K562 (cell line): ENCODE measurements around the gene ARHGAP23. TPM values are rescaled to one million over a fixed set of nuclear protein-coding genes. Genes with fewer than 3 reads are reported as not detected.

Source experiments
- CCNT2 ChIP-seq: IDR thresholded peaks from 2 replicates; pipeline ENCODE4 v1.6.1; 2011; ENCODE audit warnings: borderline replicate concordance, low read depth, mild to moderate bottlenecking, moderate library complexity, mixed read lengths, low read length; ENCODE audit not compliant: insufficient read length; ENCODE audit errors: extremely low read depth
- CREB1 ChIP-seq, 2 experiments: sonication (generic) in 1 of 2; formaldehyde crosslinking in 1 of 2; IDR thresholded peaks; 2 replicates each; pipeline versions ENCODE4 v1.6.1 to v1.8.0; 2012 to 2022; ENCODE audit warnings: inconsistent platforms in 1 of 2, mild to moderate bottlenecking in 1 of 2, missing genetic modification reagents in 1 of 2, moderate library complexity in 1 of 2
- CREM ChIP-seq: IDR thresholded peaks from 2 replicates; pipeline ENCODE4 v1.6.1; 2014; ENCODE audit warnings: antibody characterized with exemption, low read depth
- ELF2 ChIP-seq: fragments of 250-450 bp; sonication (Bioruptor Pico); IDR thresholded peaks from 2 replicates; pipeline ENCODE4 v1.5.0; 2021; ENCODE audit warnings: mild to moderate bottlenecking
- ETV5 ChIP-seq: sonication (generic); formaldehyde crosslinking; IDR thresholded peaks from 2 replicates; pipeline ENCODE4 v1.4.0; 2020; ENCODE audit warnings: low read depth, mild to moderate bottlenecking, missing genetic modification reagents
- FOXK1 ChIP-seq: sonication (generic); formaldehyde crosslinking; IDR thresholded peaks from 2 replicates; pipeline ENCODE4 v1.8.0; 2022; ENCODE audit warnings: missing genetic modification reagents, mild to moderate bottlenecking, borderline replicate concordance
- HDGF ChIP-seq: fragments of 450-650 bp; IDR thresholded peaks from 2 replicates; pipeline ENCODE4 v1.6.1; 2016
- ILK ChIP-seq: fragments of 450-650 bp; IDR thresholded peaks from 2 replicates; pipeline ENCODE4 v1.6.1; 2016; ENCODE audit warnings: missing genetic modification characterization, low read depth, mild to moderate bottlenecking, missing compliant biosample characterization, moderate library complexity, borderline replicate concordance
- JUND ChIP-seq, 2 experiments: IDR thresholded peaks; 2 replicates in 1 of 2; 3 replicates in 1 of 2; pipeline ENCODE4 v1.6.1; 2011; ENCODE audit warnings: borderline replicate concordance in 2 of 2, low read depth in 2 of 2, low read length in 2 of 2, improper control_type of control experiment in 1 of 2, missing biosample characterization in 1 of 2, missing genetic modification characterization in 1 of 2, missing genetic modification reagents in 1 of 2
- NR1H2 ChIP-seq: sonication (generic); formaldehyde crosslinking; IDR thresholded peaks from 2 replicates; pipeline ENCODE4 v1.4.0; 2020; ENCODE audit warnings: mild to moderate bottlenecking, missing genetic modification reagents
- PRPF4 ChIP-seq: fragments of 200-400 bp; formaldehyde crosslinking; IDR thresholded peaks from one replicate; pipeline ENCODE4 v1.6.1; 2017; ENCODE audit warnings: low read length, low read depth, mild to moderate bottlenecking; ENCODE audit not compliant: insufficient read depth, poor library complexity, severe bottlenecking
- RREB1 ChIP-seq: fragments of 250-450 bp; sonication (Bioruptor Pico); IDR thresholded peaks from 2 replicates; pipeline ENCODE4 v1.4.0; 2020
- SREBF1 ChIP-seq: fragments of 150-350 bp; IDR thresholded peaks from 2 replicates; pipeline ENCODE4 v1.6.1; 2014; ENCODE audit warnings: antibody characterized with exemption, low read depth, low read length, borderline replicate concordance
- ZNF124 ChIP-seq: sonication (generic); formaldehyde crosslinking; IDR thresholded peaks from 2 replicates; pipeline ENCODE4 v1.8.1; 2022; ENCODE audit warnings: missing genetic modification reagents
- ZNF212 ChIP-seq: fragments of 450-650 bp; formaldehyde crosslinking; IDR thresholded peaks from 2 replicates; pipeline ENCODE4 v1.4.0; 2020; ENCODE audit warnings: mild to moderate bottlenecking
- ZNF224 ChIP-seq: sonication (generic); formaldehyde crosslinking; IDR thresholded peaks from 2 replicates; pipeline ENCODE4 v1.8.0; 2022; ENCODE audit warnings: mild to moderate bottlenecking, missing genetic modification reagents
- ZNF764 ChIP-seq: fragments of 250-450 bp; sonication (Bioruptor Pico); IDR thresholded peaks from 2 replicates; pipeline ENCODE4 v1.4.0; 2020; ENCODE audit warnings: low read depth, mild to moderate bottlenecking, moderate library complexity
- polyA plus RNA-seq, 8 experiments: library from polyadenylated mRNA; depleted of rRNA in 4 of 8; stranded (reverse) in 5 of 8; unstranded in 3 of 8; fragments of >200 nt; fragmentation: Nextera tagmentation in 2 of 8; fragmentation: Illumina TruSeq in 1 of 8; extraction: Ambion mirVana in 2 of 8; extraction: Trizol in 1 of 8; gene quantifications; 2 replicates each; pipeline versions ENCODE4 v1.2.1 to v1.2.3, GENCODE V29; 2011 to 2014; ENCODE audit warnings: inconsistent platforms in 1 of 8, missing spikeins in 1 of 8
- total RNA-seq, 7 experiments: library from RNA; depleted of rRNA in 6 of 7; stranded (reverse); fragments of >200 nt in 6 of 7; fragmentation: Illumina TruSeq in 2 of 7; extraction: Trizol in 2 of 7; gene quantifications; 2 replicates each; pipeline versions ENCODE4 v1.2.1 to v1.2.3, GENCODE V29; 2011 to 2021; ENCODE audit warnings: low replicate concordance in 1 of 7
- TF ChIP-seq, protein P1 (sequence below): fragments of 450-650 bp; IDR thresholded peaks from 2 replicates; pipeline ENCODE4 v1.6.1; 2016; ENCODE audit warnings: mild to moderate bottlenecking
- TF ChIP-seq, protein P2 (sequence below): fragments of 450-650 bp; formaldehyde crosslinking; IDR thresholded peaks from 2 replicates; pipeline ENCODE4 v1.4.0; 2020; ENCODE audit warnings: mild to moderate bottlenecking, moderate library complexity

ARHGAP23 gene
- total and polyA plus RNA-seq, 9 of the 15 experiments (the other 6 are each of a cell fraction or from before 2014, with no cell fraction given) = 0.01 to 2.7 (median 0.70) TPM

DNA sequence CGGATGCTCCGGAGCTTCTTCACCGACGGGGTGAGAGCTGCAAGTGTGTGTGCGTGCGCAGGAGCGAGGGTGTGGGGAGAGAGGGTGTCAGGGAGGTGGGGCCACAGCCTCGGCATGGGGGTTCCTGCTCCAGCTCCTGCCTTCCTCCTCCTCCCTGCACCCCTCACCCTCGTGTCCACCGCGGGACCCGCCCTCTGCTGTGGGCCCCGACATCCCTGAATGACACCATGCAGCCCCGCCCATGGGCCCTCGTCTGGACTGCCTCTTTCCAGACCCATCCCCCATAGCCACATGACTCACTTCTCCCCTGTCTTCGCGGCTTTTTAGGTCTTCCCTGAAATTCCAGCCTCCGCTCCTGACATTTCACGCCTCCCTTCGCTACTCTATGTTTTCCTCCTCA, 41.6 kb downstream of the ARHGAP23 start (continued):
- TF ChIP-seq, protein P1, sequence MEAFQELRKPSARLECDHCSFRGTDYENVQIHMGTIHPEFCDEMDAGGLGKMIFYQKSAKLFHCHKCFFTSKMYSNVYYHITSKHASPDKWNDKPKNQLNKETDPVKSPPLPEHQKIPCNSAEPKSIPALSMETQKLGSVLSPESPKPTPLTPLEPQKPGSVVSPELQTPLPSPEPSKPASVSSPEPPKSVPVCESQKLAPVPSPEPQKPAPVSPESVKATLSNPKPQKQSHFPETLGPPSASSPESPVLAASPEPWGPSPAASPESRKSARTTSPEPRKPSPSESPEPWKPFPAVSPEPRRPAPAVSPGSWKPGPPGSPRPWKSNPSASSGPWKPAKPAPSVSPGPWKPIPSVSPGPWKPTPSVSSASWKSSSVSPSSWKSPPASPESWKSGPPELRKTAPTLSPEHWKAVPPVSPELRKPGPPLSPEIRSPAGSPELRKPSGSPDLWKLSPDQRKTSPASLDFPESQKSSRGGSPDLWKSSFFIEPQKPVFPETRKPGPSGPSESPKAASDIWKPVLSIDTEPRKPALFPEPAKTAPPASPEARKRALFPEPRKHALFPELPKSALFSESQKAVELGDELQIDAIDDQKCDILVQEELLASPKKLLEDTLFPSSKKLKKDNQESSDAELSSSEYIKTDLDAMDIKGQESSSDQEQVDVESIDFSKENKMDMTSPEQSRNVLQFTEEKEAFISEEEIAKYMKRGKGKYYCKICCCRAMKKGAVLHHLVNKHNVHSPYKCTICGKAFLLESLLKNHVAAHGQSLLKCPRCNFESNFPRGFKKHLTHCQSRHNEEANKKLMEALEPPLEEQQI = no peak
- TF ChIP-seq CCNT2 (no peak), RREB1 (CRISPR knock-in tag) (no peak), JUND (IDR thresholded peaks at IDR 0.05; ENCODE audit: borderline replicate concordance, low read depth, low read length) (peak; percentile 79), JUND (tag; IDR thresholded peaks at IDR 0.05; ENCODE audit: borderline replicate concordance, low read depth, low read length) (peak; percentile 53; the same call in 1 of the 3 replicates), NR1H2 (CRISPR knock-in tag) (no peak), ZNF224 (CRISPR knock-in tag) (no peak), CREM (0 out of 2 replicates have a peak, but pooled peaks have one; percentile 7), CREB1 (IDR thresholded peaks at IDR 0.05) (no peak), CREB1 (CRISPR knock-in tag; IDR thresholded peaks at IDR 0.05) (no peak), HDGF (no peak), ETV5 (CRISPR knock-in tag) (no peak), SREBF1 (no peak), FOXK1 (CRISPR knock-in tag) (no peak), ZNF124 (CRISPR knock-in tag) (no peak), ELF2 (no peak), ZNF212 (no peak), ILK (no peak), PRPF4 (no peak), ZNF764 (CRISPR knock-in tag) (no peak)
- TF ChIP-seq, protein P2, sequence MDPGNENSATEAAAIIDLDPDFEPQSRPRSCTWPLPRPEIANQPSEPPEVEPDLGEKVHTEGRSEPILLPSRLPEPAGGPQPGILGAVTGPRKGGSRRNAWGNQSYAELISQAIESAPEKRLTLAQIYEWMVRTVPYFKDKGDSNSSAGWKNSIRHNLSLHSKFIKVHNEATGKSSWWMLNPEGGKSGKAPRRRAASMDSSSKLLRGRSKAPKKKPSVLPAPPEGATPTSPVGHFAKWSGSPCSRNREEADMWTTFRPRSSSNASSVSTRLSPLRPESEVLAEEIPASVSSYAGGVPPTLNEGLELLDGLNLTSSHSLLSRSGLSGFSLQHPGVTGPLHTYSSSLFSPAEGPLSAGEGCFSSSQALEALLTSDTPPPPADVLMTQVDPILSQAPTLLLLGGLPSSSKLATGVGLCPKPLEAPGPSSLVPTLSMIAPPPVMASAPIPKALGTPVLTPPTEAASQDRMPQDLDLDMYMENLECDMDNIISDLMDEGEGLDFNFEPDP = no peak
